CD1c-positive myeloid dendritic cell (primary cell): ENCODE results near the gene CKAP5.

Experiments used
- DNase-seq: peaks from one replicate; pipeline ENCODE4 v3.0.0-alpha.2; 2016; ENCODE audit errors: extremely low spot score

The CKAP5 gene

DNA sequence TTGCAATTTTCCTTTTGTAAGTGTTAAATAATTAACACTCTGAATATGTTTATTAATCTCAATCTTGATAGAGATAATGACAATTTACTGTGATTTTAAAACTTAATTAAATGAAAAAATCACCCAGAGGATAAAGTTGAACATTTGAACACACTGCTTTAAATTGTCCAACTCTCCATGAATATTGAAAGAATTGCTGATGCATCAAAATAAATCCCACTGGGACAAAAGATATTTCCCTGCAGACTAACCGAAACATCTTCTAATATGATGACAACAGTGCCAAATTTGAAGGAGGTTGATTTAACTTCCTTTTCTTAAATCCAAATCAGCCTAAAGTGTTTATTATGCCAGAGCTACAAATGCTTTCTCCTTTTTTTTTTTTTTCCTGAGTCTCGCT, 79.4 kb downstream of the CKAP5 start:
- no peak for DNase-seq

DNA sequence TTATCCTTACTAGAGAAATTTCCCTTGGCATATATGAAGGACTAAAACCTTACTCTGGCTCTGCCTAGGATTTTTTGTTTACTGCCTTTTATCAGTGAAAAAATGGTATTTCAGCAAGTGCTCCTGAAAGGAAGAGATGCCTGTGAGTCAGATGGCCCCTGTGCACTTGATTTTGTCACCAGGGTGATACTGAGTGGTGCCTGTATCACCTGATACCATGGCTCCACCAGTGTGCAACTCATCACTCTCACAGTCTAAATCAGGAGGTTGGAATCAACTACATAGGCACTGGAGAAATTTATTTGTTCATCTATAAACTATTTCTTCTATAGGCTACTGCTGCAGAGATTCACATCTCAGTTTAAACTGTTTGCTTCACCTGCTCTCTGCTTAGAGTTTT, 83.8 kb downstream of the CKAP5 start:
- DNase-seq, result no peak

DNA sequence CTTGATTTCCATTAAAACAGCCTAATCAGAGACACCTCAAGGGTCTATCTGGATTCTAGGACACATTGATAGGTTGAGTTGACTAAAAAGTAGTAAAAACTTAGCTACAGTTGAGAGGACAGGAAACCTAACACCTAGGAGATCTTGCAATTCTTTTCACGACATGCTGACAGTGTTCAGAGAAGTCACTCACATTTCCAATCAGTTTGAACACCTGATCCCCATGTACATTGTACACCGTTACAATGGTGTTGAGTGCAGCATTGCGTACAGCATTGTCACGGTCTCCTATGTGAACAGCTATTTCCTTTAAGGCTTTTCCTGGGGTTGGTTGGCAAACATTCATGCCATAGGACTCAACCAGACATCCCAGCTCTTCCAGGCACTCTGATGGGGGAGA, 84.3 kb downstream of the CKAP5 start:
- DNase-seq, result no peak

DNA sequence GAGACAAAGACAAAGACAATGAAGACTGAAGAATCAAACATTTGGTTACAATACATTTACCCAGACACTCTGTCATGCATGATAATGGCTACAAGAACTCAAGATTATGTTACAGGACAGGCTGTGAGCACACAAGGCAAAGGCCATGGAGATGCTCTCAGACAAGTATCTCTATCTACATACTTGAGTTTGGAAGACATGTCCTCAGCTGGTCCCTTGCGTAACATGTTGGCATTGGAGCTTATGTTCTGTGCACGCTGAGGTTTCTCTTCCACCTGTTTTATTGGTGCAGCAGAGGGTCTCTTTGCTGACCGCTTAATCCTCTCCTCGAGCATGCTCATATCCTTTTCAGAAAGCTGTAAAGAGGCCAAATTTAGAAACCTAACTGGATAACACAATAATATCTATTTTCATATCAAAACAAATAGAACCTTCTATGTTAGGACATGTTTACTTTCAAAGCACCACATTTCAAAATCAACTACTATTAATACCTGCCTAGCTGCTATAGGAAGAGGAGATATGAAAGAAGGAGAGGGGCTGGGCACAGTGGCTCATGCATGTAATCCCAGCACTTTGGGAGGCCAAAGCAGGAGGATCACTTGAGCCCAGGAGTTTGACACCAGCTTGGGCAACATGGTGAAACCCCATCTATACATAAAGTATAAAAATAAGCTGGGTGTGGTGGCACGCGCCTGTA, 85.5 kb downstream of the CKAP5 start:
- DNase-seq, result no peak

DNA sequence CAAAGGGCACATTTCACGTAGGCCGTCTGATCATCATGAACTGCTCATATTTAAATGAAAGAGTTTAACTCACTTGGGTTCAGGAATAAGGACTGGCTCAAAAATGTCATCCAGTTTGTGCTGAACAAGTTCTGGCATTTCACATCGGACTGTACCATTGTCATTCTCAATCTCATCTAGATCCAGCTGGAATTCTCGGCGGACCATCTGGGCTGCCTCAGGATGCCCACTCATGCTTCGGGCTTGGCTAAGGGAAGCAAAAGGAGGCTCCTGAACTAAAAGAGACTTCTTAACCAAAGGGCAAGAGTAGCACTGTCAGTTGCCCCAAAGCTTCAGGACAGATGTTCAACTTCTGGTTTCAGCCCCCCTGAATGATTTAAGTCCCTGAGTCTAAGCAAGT, 86.9 kb downstream of the CKAP5 start:
- DNase-seq, result no peak

DNA sequence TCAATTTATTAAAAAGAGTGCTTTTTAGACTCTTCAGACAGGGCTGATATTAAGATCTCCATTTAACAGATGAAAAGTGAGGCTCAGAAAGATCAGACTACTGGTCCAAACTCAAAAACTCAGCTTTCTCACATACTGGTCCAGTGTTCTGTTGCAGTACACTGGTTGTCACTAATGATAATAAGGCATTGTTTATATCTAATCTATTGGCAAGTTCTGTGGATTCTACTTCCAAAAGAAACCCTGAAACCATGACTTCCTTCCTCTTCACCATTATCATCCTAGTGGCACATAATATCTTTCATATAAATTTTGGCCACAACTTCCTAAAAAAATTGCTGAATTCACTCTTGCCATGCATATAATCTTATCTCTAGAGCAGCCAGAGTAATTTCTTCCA, 90.1 kb downstream of the CKAP5 start:
- DNase-seq, result no peak

DNA sequence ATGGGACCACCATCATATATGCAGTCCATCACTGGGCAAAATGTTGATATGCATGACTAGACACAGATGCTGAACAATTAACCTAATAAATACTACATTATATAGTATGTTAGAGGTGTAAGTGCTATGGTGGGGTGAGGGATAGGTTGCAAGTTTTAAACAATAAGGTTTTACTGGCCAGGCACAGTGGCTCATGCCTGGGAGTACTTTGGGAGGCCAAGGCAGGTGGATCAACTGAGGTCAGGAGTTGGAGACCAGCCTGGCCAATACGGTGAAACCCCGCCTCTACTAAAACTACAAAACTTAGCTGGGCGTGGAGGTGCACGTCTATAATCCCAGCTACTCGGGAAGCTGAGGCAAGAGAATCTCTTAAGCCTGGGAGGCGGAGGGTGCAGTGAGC, 98.9 kb downstream of the CKAP5 start:
- DNase-seq, result no peak

DNA sequence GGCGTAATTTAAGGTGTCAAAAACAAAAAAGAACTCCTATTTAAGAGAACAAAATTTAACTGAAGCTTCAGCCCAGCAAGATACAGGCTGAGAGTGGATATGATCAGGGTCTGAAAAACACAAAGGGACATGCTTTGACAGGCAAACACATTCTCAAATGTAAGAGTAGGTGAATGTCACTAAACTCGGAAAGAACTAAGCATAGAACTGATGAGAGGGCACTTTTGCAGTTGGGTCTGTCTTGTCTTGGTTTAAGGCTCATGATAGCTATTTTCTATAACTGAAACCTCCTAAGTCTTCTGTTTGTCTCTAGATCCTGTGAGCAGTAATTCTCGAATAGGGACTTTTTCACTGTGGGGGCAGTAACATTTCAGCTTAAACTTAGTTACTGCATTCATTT, 100.1 kb downstream of the CKAP5 start:
- no peak for DNase-seq

DNA sequence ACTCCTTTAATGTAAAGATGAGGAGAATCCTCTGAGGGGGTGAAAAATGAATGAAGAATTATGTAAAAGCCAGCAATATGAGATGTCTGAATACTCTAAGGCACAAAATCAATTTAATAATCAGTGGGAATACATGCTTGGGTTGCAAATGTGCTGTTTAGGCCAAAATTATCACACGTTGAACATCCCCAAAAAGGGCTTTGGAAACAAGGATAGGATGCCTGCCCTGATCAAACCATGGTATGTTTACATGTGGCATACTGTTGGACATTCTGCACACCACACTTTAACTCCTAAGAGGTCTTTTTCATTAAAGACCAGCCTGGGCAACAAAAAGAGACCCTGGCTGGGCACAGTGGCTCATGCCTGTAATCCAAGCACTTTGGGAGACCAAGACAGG, 100.8 kb downstream of the CKAP5 start:
- DNase-seq, result no peak

DNA sequence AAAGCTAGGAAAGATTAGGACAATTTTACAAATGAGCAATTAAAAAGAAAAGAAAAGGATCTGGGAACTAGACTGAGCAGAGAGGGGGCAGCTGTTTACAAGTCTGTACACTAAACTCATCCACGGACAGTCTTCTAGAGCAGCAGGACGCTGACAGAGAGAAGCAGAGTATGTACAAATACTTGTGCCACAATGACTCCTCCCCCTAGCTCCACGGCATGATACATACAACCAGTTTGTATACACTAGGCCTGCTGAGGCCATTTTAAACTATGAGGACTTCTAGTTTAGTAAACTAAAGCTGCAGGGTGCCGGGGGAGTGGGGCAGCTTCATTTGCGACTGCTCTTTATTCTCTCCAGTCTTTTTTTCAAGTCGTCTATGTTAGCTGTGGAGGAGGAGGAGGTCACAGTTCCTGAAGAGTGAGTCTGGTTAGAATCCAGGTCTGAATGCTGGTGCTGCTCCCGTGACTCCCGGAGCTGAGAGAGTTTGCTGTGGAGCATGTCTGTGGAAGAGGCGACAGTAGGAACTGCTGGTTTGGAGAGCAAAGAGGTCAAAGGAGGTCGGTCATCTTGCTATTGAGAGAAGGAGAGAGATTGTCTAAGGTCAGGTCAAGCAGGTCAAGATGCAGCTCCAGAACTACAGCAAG, 102.3 kb downstream of the CKAP5 start:
- DNase-seq, result no peak

DNA sequence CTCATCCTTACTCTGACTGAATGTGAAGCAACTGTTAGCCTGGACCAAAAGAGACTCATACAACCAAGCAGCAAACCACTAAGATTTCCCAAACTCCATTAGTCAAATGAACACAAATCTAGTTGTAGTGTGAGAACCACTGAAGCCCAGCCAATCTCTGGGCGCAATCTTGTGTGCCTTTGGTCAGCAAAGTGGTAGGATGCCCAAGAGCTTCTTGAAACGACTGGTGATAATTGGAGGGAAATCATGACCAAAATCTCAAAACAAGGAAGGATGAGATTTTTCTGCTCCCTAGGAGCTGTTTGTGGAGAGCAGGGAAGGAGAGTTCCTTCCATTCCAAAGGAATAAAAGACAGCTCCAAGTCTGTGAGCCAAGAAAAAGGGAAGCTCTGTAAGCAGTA, 103.0 kb downstream of the CKAP5 start:
- no peak for DNase-seq

DNA sequence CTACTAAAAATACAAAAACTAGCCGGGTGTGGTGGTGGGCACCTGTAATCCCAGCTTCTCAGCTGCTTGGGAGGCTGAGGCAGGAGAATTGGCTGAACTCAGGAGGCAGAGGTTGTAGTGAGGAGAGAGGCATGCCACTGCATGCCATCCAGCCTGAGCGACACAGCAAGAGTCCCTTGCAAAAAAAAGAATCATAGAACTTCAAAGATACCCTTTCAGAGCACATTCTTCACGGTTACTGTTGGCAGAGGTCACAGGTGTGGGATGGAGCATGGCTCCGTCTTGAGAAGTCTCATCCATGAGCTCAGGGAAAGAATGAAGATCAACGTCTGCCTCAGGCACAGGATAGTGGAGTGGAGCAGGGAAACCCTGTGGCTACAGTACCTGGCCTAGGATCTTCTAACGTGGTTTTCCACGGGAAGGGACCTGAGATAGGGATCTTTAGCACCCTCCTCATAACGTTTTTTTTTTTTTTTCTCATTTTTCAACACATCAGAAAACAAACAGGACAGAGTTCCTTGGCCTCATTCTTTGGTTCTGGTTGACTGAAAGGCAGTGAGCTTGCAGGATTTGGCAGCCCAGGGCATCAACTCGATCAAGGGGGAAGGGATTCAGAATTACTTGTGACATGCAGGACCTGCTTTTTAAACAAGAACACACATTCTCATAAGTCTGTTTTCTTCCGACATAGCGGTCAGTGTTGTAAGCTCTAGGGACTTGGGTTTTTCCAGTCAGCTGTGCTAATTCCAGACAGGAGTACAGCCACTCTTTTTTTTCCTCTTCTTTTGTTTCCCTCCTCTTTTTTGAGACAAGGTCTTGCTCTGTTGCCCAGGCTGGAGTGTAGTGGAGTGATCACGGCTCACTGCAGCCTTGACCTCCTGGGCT, 104.2 kb downstream of the CKAP5 start:
- DNase-seq, result no peak

DNA sequence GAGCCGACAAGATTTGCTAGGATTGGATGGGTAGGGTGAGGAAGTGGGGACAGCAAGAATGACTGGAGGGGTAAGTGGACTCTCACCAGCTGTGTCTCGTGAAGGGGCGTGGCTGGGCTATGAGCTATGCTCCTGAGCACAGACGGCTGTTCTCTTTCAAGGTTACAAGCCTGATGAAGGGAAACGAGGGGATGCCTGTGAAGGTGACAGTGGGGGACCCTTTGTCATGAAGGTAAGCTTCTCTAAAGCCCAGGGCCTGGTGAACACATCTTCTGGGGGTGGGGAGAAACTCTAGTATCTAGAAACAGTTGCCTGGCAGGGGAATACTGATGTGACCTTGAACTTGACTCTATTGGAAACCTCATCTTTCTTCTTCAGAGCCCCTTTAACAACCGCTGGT, 107.2 kb downstream of the CKAP5 start:
- DNase-seq, result no peak

DNA sequence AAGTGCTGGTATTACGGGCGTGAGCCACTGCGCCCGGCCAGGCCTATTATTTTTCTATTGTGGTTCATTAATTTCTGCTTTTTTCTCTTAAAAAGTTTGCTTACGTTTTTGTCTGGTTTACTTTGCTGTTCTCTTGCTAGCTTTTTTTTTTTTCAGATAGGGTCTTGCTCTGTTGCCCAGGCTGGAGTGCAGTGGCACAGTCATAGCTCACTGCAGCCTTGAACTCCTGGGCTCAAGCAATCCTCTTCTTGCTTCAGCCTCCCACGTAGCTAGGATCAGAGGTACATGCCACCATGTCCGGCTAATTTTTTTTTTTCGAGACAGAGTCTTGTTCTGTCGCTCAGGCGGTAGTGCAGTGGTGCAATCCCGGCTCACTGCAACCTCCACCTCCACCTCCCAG, 108.4 kb downstream of the CKAP5 start:
- no peak for DNase-seq

DNA sequence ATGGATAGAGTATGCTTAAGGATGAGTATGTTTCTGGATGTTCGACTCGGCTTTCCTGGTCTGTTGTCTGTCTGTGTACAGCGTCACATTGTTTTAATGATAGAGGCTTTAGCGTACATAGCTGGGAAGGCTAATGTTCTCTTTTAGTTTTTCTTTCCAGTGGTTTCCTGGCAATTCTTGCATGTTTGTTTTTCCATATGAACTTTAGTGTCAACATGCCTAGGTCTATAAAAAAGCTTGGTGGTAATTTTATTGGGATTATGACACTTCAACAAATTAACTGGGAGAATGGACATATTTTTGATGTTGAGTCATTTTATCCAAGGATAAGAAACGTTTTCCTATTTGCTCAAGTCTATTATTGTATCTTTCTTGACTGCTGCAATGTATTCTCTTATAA, 109.5 kb downstream of the CKAP5 start:
- no peak for DNase-seq

DNA sequence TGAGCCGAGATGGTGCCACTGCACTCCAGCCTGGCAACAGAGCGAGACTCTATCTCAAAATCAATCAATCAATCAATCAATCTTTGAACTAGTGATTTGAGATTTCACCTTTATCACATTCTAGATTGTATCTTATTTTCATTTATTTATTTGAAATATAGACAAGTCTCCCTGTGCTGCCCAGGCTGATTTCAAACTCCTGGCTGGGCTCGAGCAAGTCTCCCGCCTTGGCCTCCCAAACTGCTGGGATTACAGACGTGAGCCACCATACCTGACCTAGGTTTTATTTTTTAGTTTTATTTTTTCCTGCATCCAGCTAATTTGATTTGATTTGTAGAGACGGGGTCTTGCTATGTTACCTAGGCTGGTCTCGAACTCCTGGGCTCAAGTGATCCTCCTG, 109.9 kb downstream of the CKAP5 start:
- DNase-seq, result no peak

DNA sequence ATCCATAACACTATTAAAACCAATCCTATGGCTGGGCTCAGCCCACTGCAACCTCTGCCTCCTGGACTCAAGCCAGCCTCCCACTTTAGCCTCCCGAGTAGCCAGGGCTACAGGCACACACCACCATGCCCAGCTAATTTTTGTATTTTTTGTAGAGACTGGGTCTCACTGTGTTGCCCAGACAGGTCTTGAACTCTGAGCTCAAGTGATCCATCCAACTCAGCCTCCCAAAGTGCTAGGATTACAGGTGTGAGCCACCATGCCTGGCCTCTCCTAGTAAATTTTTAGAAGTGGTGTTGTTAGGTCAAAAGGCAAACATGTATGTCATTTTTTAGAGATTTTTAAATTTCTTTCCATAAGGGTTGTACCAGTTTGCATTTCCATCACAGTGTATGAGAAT, 112.8 kb downstream of the CKAP5 start:
- DNase-seq, result no peak

DNA sequence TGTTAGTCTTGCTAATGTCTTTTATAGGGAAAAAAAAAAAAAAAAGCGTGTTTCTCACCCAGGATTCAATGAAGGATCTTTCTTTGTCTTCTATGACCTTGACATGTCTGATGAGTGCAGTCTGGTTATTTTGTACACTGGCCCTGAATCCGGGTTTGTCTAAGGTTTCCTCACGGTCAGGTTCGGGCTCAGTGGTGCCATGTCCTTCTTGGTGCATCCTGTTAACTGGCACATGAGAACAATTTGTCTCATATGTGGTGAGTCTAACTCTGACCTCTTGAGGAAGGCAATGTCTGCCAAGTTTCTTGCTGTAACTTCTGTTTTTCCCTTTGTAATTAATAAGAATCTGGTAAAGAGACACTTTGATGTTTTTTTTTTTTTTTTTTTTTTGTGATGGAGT, 114.5 kb downstream of the CKAP5 start:
- DNase-seq, result no peak

DNA sequence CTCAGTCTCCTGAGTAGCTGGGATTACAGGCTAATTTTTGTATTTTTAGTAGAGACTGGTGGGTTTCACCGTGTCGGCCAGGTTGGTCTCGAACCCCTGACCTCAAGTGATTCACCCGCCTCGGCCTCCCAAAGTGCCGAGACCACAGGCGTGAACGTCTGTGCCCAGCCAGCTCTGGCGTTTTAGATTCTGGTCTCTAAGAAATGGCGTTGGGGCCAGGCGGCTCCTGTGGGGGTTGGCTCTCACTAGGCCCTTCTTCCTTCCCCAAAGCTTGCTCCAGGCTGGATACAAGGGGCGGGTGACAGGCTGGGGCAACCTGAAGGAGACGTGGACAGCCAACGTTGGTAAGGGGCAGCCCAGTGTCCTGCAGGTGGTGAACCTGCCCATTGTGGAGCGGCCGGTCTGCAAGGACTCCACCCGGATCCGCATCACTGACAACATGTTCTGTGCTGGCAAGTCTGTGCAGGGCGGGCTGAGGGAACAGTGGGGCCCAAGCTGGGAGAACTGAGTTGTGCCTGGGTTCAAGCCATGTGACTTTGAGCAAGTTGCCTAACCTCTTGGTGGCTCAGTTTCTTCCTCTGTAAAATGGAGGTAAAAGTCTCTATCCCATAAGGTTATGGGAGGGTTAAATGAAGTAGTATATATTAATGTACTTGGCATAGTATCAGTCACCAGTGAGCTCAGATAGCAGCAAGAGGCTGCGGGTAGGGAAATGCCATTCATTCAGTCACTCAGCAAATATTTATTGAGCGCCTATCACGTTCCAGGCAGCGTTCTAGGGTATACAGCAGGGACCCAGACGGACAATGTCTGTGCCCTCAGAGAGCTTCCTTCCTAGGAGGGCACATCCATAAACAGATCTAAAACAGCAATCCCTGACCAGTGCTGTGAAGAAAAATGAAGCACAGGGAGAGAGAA, 116.7 kb downstream of the CKAP5 start:
- no peak for DNase-seq

DNA sequence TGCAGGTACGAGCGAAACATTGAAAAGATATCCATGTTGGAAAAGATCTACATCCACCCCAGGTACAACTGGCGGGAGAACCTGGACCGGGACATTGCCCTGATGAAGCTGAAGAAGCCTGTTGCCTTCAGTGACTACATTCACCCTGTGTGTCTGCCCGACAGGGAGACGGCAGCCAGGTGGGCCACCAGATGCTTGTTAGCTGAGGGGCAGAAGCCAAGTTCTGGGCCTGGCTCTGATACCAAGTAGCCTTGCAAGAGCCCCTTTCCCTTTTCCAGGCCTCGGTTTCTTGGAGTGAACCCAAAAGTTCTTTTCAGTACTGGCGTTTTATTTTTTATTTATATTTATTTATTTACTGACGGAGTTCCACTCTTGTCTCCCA, 117.4 kb downstream of the CKAP5 start:
- no peak for DNase-seq

DNA sequence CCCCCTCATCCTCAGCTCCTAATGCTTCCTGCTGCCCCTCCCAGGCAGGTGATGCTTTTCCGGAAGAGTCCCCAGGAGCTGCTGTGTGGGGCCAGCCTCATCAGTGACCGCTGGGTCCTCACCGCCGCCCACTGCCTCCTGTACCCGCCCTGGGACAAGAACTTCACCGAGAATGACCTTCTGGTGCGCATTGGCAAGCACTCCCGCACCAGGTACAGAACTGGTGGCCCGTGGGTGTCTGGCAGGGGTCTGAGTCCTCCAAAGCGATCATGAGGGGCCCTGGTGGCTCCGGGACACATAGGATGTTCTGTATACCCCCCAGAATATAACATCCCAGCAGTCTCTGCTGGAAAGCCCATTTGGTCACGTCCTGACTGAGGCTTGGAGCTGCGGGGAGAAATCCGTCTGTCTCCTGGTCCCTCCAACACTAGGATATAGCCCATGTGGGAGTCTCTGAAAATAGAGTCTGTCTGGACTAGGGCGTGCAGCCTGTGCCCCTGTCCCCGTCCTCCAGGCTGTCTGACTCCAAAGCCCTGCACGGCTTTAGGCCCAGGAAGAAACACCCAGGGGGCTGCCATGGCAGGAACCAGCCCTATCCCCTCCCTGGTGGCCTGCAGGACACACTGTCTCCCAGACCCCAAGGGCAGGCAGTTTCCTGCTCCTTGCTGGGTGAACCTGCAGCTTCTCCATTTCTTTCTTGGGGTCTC, 118.0 kb downstream of the CKAP5 start:
- no peak for DNase-seq
